Right lobe of liver (tissue), 6 donors: ENCODE measurements around the gene NME3. TPM values are rescaled to one million over a fixed set of nuclear protein-coding genes. Genes with fewer than 3 reads are reported as not detected.

ENCODE experiments used
- ATAC-seq, 4 donors: fragments of 200-7000 bp; cut with Tn5 transposase; one replicate each; pipeline ENCODE4 v1.9.1; 2020; ENCODE audit warnings: mild to moderate bottlenecking in 4 of 4, moderate library complexity in 4 of 4
- DNase-seq, 3 donors: peaks; one replicate each; pipeline ENCODE4 v3.0.0-alpha.2; 2020
- H3K27ac ChIP-seq, 3 donors: fragments of 200-600 bp; one replicate each; pipeline ENCODE4 v1.8.0; 2022
- H3K27me3 ChIP-seq, 2 donors: fragments of 200-600 bp; one replicate each; pipeline ENCODE4 v1.8.0; 2022
- H3K36me3 ChIP-seq, 4 donors: fragments of 200-600 bp; sonication (generic) in 1 of 4; one replicate each; pipeline versions ENCODE4 v1.5.1 to v1.8.0; 2017 to 2022; ENCODE audit warnings: control low read depth in 1 of 4
- H3K4me1 ChIP-seq, 4 donors: fragments of 200-600 bp; sonication (generic) in 1 of 4; one replicate each; pipeline versions ENCODE4 v1.5.1 to v1.8.0; 2017 to 2022; ENCODE audit warnings: control low read depth in 1 of 4
- H3K4me3 ChIP-seq, 3 donors: fragments of 200-600 bp; one replicate each; pipeline ENCODE4 v1.8.0; 2022
- H3K9me3 ChIP-seq, 4 donors: fragments of 200-600 bp; sonication (generic) in 1 of 4; one replicate each; pipeline versions ENCODE4 v1.5.1 to v1.8.0; 2017 to 2022; ENCODE audit warnings: control low read depth in 1 of 4
- CTCF ChIP-seq, 4 donors: fragments of 200-600 bp in 3 of 4; fragments of 450-650 bp in 1 of 4; IDR thresholded peaks; one replicate each; pipeline versions ENCODE4 v1.5.1 to v1.8.0; 2016 to 2022; ENCODE audit warnings: antibody characterized with exemption in 4 of 4, mild to moderate bottlenecking in 2 of 4
- POLR2A ChIP-seq: fragments of 450-650 bp; IDR thresholded peaks from one replicate; pipeline ENCODE4 v1.6.1; 2017; ENCODE audit warnings: antibody characterized with exemption, mild to moderate bottlenecking
- WGBS: methylation state at CpG from one replicate; pipeline ENCODE4 v1.1.6; 2018; ENCODE audit warnings: low coverage, low lambda C conversion rate; ENCODE audit not compliant: insufficient coverage; ENCODE audit errors: missing lambda C conversion rate; 5-methylcytosine and 5-hydroxymethylcytosine counted together
- intact Hi-C, 2 donors: fragments of 100-400 bp; cut with DNase I; formaldehyde crosslinking; loops; one replicate each; pipeline versions ENCODE4 v1.11.2 to v1.14.1; 2022
- total RNA-seq, 6 experiments: library from RNA; depleted of rRNA in 2 of 6; stranded (reverse); fragments of >200 nt in 2 of 6; fragmentation: NEBNext Ultra II Directional in 3 of 6; extraction: Animal tissue kit (Norgen Biotek cat#: 25700) in 3 of 6; gene quantifications; one replicate each; pipeline versions ENCODE4 v1.1.0 to v1.2.4, GENCODE V29; 2016 to 2023
- donor health status: DM: no; HTN: yes; CAD: no.
- donor health status: DM: no; HTN: no; CAD: no.
- donor health status: DM: no; HTN: no; CAD: no.
- donor health status: DM: no; HTN: yes; CAD: no.
- donor health status: DM: no; HTN: yes; CAD: no.

NME3 gene
- total RNA-seq, 6 experiments from 2014 or later: 17.9 to 36.1 (median 23.2) TPM

GRCh38 chr16:1790611-1791255 is 19.4 kb upstream of the NME3 start:
- Histone ChIP-seq H3K9me3 (no peaks in the 10 kb centered on the region), H3K27me3 (no peaks in the 10 kb centered on the region), H3K36me3 (peaks cover 0 to 14% (median 7%) of the 10 kb centered on the region in 4 donors), H3K4me1 (peaks cover 0 to 38% (median 6%) of the 10 kb centered on the region in 4 donors), H3K4me3 (no peak overlapping the region), H3K27ac (no peak overlapping the region)
- DNase-seq (peak; percentile 30 to 62 (median 51)), ATAC-seq (no peak)
- TF ChIP-seq CTCF (IDR thresholded peaks at IDR 0.05) (no peak), POLR2A (no peak)
- 37% methylated on average over 4 of the region's 44 CpGs for WGBS
- intact Hi-C loops: no loop called here

- no peaks in the 10 kb centered on the region for H3K9me3 ChIP-seq
- ATAC-seq: no peak
- 85% methylated on average over 13 of the region's 15 CpGs for WGBS
- H3K36me3 ChIP-seq: peaks cover 0 to 14% (median 7%) of the 10 kb centered on the region in 4 donors
- H3K4me3 ChIP-seq: no peak overlapping the region
- no peak overlapping the region for H3K27ac ChIP-seq
- H3K4me1 ChIP-seq: peaks cover 0 to 35% (median 6%) of the 10 kb centered on the region in 4 donors
- DNase-seq: no peak
- intact Hi-C loops: no loop called here
- no peak for TF ChIP-seq CTCF (IDR thresholded peaks at IDR 0.05)
- TF ChIP-seq POLR2A: no peak
- H3K27me3 ChIP-seq: no peaks in the 10 kb centered on the region
Observed at GRCh38 chr16:1790261-1790610, 18.9 kb upstream of the NME3 start.

GRCh38 chr16:1789643-1790045 is 18.3 kb upstream of the NME3 start:
- WGBS: 89% methylated on average over 3 of the region's 25 CpGs
- TF ChIP-seq CTCF (IDR thresholded peaks at IDR 0.05) (no peak), POLR2A (no peak)
- H3K27me3 ChIP-seq: no peaks in the 10 kb centered on the region
- intact Hi-C loops: no loop called here
- ATAC-seq: no peak
- H3K27ac ChIP-seq: no peak overlapping the region
- no peaks in the 10 kb centered on the region for H3K9me3 ChIP-seq
- H3K36me3 ChIP-seq: peaks cover 0 to 14% (median 7%) of the 10 kb centered on the region in 4 donors
- H3K4me3 ChIP-seq: no peak overlapping the region
- DNase-seq: peak in 1 of 3 donors; percentile 48
- peaks cover 0 to 29% (median 6%) of the 10 kb centered on the region in 4 donors for H3K4me1 ChIP-seq

GRCh38 chr16:1788708-1789100 is 17.4 kb upstream of the NME3 start:
- no peaks in the 10 kb centered on the region for H3K27me3 ChIP-seq
- H3K27ac ChIP-seq: no peak overlapping the region
- peaks cover 0 to 14% (median 7%) of the 10 kb centered on the region in 4 donors for H3K36me3 ChIP-seq
- peaks cover 0 to 25% (median 9%) of the 10 kb centered on the region in 4 donors for H3K4me1 ChIP-seq
- DNase-seq: no peak
- no peaks in the 10 kb centered on the region for H3K9me3 ChIP-seq
- intact Hi-C loops: no loop called here
- no peak overlapping the region for H3K4me3 ChIP-seq
- ATAC-seq: no peak
- no peak for TF ChIP-seq CTCF (IDR thresholded peaks at IDR 0.05)
- TF ChIP-seq POLR2A: no peak
- whole genome bisulfite sequencing: no CpG with 5 or more reads among the region's 19 CpGs
